IPS-18a (cell line): Measurements from ENCODE around the gene ATP1A4.

ENCODE experiments used
- H3K27ac ChIP-seq: one replicate; pipeline ENCODE4 v1.5.1; 2013; ENCODE audit warnings: low read length
- H3K27me3 ChIP-seq: one replicate; pipeline ENCODE4 v1.6.1; 2013; ENCODE audit warnings: mild to moderate bottlenecking, low read length; ENCODE audit not compliant: control insufficient read depth, insufficient read depth
- H3K36me3 ChIP-seq: one replicate; pipeline ENCODE4 v1.6.1; 2013; ENCODE audit warnings: low read depth, low read length; ENCODE audit not compliant: control insufficient read depth
- H3K4me1 ChIP-seq: one replicate; pipeline ENCODE4 v1.6.1; 2013; ENCODE audit warnings: low read depth, low read length; ENCODE audit not compliant: control insufficient read depth
- H3K4me3 ChIP-seq: one replicate; pipeline ENCODE4 v1.5.1; 2013; ENCODE audit warnings: low read length
- H3K9ac ChIP-seq: one replicate; pipeline ENCODE4 v1.6.1; 2013; ENCODE audit warnings: mild to moderate bottlenecking, low read length, moderate library complexity
- H3K9me3 ChIP-seq: one replicate; pipeline ENCODE4 v1.6.1; 2013; ENCODE audit warnings: low read depth, low read length; ENCODE audit not compliant: control insufficient read depth

ATP1A4 gene

GRCh38 chr1:160133990-160134770 is 17.2 kb upstream of the ATP1A4 start:
- Histone ChIP-seq H3K27me3 (no peaks in the 10 kb centered on the region), H3K9me3 (no peaks in the 10 kb centered on the region), H3K9ac (no peak overlapping the region), H3K4me1 (no peaks in the 10 kb centered on the region), H3K4me3 (no peak overlapping the region), H3K36me3 (peaks cover 77% of the 10 kb centered on the region), H3K27ac (no peak overlapping the region)

- Histone ChIP-seq H3K27me3 (no peaks in the 10 kb centered on the region), H3K9ac (no peak overlapping the region), H3K9me3 (no peaks in the 10 kb centered on the region), H3K4me1 (no peaks in the 10 kb centered on the region), H3K27ac (no peak overlapping the region), H3K4me3 (no peak overlapping the region), H3K36me3 (peaks cover 77% of the 10 kb centered on the region)
Measured at GRCh38 chr1:160134791-160135572, 16.4 kb upstream of the ATP1A4 start.

GRCh38 chr1:160136121-160136925 is 15.1 kb upstream of the ATP1A4 start:
- Histone ChIP-seq H3K4me3 (no peak overlapping the region), H3K4me1 (no peaks in the 10 kb centered on the region), H3K9me3 (no peaks in the 10 kb centered on the region), H3K36me3 (peaks cover 71% of the 10 kb centered on the region), H3K9ac (no peak overlapping the region), H3K27ac (no peak overlapping the region), H3K27me3 (no peaks in the 10 kb centered on the region)

GRCh38 chr1:160136926-160137200 is 14.5 kb upstream of the ATP1A4 start:
- Histone ChIP-seq H3K27ac (no peak overlapping the region), H3K36me3 (peaks cover 73% of the 10 kb centered on the region), H3K9ac (no peak overlapping the region), H3K4me3 (no peak overlapping the region), H3K27me3 (no peaks in the 10 kb centered on the region), H3K4me1 (no peaks in the 10 kb centered on the region), H3K9me3 (no peaks in the 10 kb centered on the region)

GRCh38 chr1:160137216-160137862 is 14.1 kb upstream of the ATP1A4 start:
- Histone ChIP-seq H3K9me3 (no peaks in the 10 kb centered on the region), H3K27ac (no peak overlapping the region), H3K9ac (no peak overlapping the region), H3K36me3 (peaks cover 73% of the 10 kb centered on the region), H3K4me3 (no peak overlapping the region), H3K4me1 (no peaks in the 10 kb centered on the region), H3K27me3 (no peaks in the 10 kb centered on the region)

- H3K27me3 ChIP-seq: no peaks in the 10 kb centered on the region
- H3K27ac ChIP-seq: no peak overlapping the region
- no peak overlapping the region for H3K9ac ChIP-seq
- no peak overlapping the region for H3K4me3 ChIP-seq
- H3K4me1 ChIP-seq: peaks cover 3% of the 10 kb centered on the region
- peaks cover 58% of the 10 kb centered on the region for H3K36me3 ChIP-seq
- no peaks in the 10 kb centered on the region for H3K9me3 ChIP-seq
Measured at GRCh38 chr1:160139840-160140239, 11.6 kb upstream of the ATP1A4 start.

GRCh38 chr1:160143695-160144094 is 7.7 kb upstream of the ATP1A4 start:
- Histone ChIP-seq H3K27me3 (no peaks in the 10 kb centered on the region), H3K4me3 (no peak overlapping the region), H3K4me1 (peaks cover 6% of the 10 kb centered on the region), H3K27ac (no peak overlapping the region), H3K9me3 (no peaks in the 10 kb centered on the region), H3K36me3 (peaks cover 23% of the 10 kb centered on the region), H3K9ac (no peak overlapping the region)

- Histone ChIP-seq H3K27me3 (no peaks in the 10 kb centered on the region), H3K9ac (no peak overlapping the region), H3K36me3 (peaks cover 12% of the 10 kb centered on the region), H3K27ac (no peak overlapping the region), H3K4me3 (no peak overlapping the region), H3K4me1 (peaks cover 6% of the 10 kb centered on the region), H3K9me3 (no peaks in the 10 kb centered on the region)
Measured at GRCh38 chr1:160144921-160145320, 6.5 kb upstream of the ATP1A4 start.

- peaks cover 6% of the 10 kb centered on the region for H3K4me1 ChIP-seq
- H3K9ac ChIP-seq: no peak overlapping the region
- H3K27ac ChIP-seq: no peak overlapping the region
- peaks cover 6% of the 10 kb centered on the region for H3K36me3 ChIP-seq
- H3K27me3 ChIP-seq: no peaks in the 10 kb centered on the region
- H3K4me3 ChIP-seq: no peak overlapping the region
- H3K9me3 ChIP-seq: no peaks in the 10 kb centered on the region
Measured at GRCh38 chr1:160146107-160146506, 5.3 kb upstream of the ATP1A4 start.

- H3K9me3 ChIP-seq: no peaks in the 10 kb centered on the region
- H3K9ac ChIP-seq: no peak overlapping the region
- H3K27me3 ChIP-seq: no peaks in the 10 kb centered on the region
- H3K4me3 ChIP-seq: no peak overlapping the region
- no peak overlapping the region for H3K27ac ChIP-seq
- no peaks in the 10 kb centered on the region for H3K36me3 ChIP-seq
- H3K4me1 ChIP-seq: peaks cover 6% of the 10 kb centered on the region
Measured at GRCh38 chr1:160148121-160148520, 3.3 kb upstream of the ATP1A4 start.

GRCh38 chr1:160149233-160149632 is 2.2 kb upstream of the ATP1A4 start:
- Histone ChIP-seq H3K4me1 (peaks cover 6% of the 10 kb centered on the region), H3K9ac (no peak overlapping the region), H3K9me3 (no peaks in the 10 kb centered on the region), H3K27me3 (no peaks in the 10 kb centered on the region), H3K27ac (no peak overlapping the region), H3K4me3 (no peak overlapping the region), H3K36me3 (no peaks in the 10 kb centered on the region)
